K562 (cell line): ENCODE measurements around the gene IMPDH2. TPM values are rescaled to one million over a fixed set of nuclear protein-coding genes. Genes with fewer than 3 reads are reported as not detected.

Experiments
- ARID2 ChIP-seq: fragments of 450-650 bp; IDR thresholded peaks from 2 replicates; pipeline ENCODE4 v1.6.1; 2017; ENCODE audit warnings: antibody characterized with exemption, mild to moderate bottlenecking
- CEBPG ChIP-seq, 3 experiments: fragments of 200-800 bp in 1 of 3; sonication (Bioruptor generic) in 1 of 3; sonication (generic) in 1 of 3; formaldehyde crosslinking in 1 of 3; IDR thresholded peaks in 2 of 3; conservative IDR thresholded peaks in 1 of 3; 2 replicates each; pipeline versions ENCODE4 v1.6.1 to v1.8.0; 2016 to 2022; ENCODE audit warnings: missing compliant biosample characterization in 2 of 3, missing genetic modification characterization in 2 of 3, mild to moderate bottlenecking in 1 of 3, missing genetic modification reagents in 1 of 3
- HDAC3 ChIP-seq: fragments of 450-650 bp; IDR thresholded peaks from 2 replicates; pipeline ENCODE4 v1.6.1; 2018; ENCODE audit warnings: borderline replicate concordance, mild to moderate bottlenecking, moderate library complexity; ENCODE audit not compliant: partially characterized antibody
- JUND ChIP-seq, 2 experiments: IDR thresholded peaks; 2 replicates in 1 of 2; 3 replicates in 1 of 2; pipeline ENCODE4 v1.6.1; 2011; ENCODE audit warnings: borderline replicate concordance in 2 of 2, low read depth in 2 of 2, low read length in 2 of 2, improper control_type of control experiment in 1 of 2, missing biosample characterization in 1 of 2, missing genetic modification characterization in 1 of 2, missing genetic modification reagents in 1 of 2
- MTA1 ChIP-seq: fragments of 450-650 bp; IDR thresholded peaks from 2 replicates; pipeline ENCODE4 v1.6.1; 2017; ENCODE audit warnings: borderline replicate concordance
- SMAD1 ChIP-seq: fragments of 150-350 bp; IDR thresholded peaks from 2 replicates; pipeline ENCODE4 v1.6.1; 2014; ENCODE audit warnings: low read length, low read depth; ENCODE audit not compliant: partially characterized antibody
- TCF7 ChIP-seq: sonication (generic); IDR thresholded peaks from 2 replicates; pipeline ENCODE4 v1.6.1; 2016; ENCODE audit warnings: antibody characterized with exemption, borderline replicate concordance
- ZFP36 ChIP-seq: fragments of 150-350 bp; IDR thresholded peaks from 2 replicates; pipeline ENCODE4 v1.6.1; 2018; ENCODE audit warnings: low read length, low read depth; ENCODE audit not compliant: partially characterized antibody
- ZNF311 ChIP-seq: fragments of 250-450 bp; sonication (Bioruptor Pico); IDR thresholded peaks from 2 replicates; pipeline ENCODE4 v1.4.0; 2020; ENCODE audit warnings: mild to moderate bottlenecking, moderate library complexity
- ZNF586 ChIP-seq: fragments of 450-650 bp; formaldehyde crosslinking; conservative IDR thresholded peaks from 2 replicates; pipeline ENCODE4 v1.4.0; 2020; ENCODE audit warnings: mild to moderate bottlenecking, moderate library complexity
- ZNF79 ChIP-seq: fragments of 250-450 bp; sonication (Bioruptor Pico); IDR thresholded peaks from 2 replicates; pipeline ENCODE4 v1.4.0; 2020; ENCODE audit warnings: low read depth, mild to moderate bottlenecking, moderate library complexity
- polyA plus RNA-seq, 8 experiments: library from polyadenylated mRNA; depleted of rRNA in 4 of 8; stranded (reverse) in 5 of 8; unstranded in 3 of 8; fragments of >200 nt; fragmentation: Nextera tagmentation in 2 of 8; fragmentation: Illumina TruSeq in 1 of 8; extraction: Ambion mirVana in 2 of 8; extraction: Trizol in 1 of 8; gene quantifications; 2 replicates each; pipeline versions ENCODE4 v1.2.1 to v1.2.3, GENCODE V29; 2011 to 2014; ENCODE audit warnings: inconsistent platforms in 1 of 8, missing spikeins in 1 of 8
- total RNA-seq, 7 experiments: library from RNA; depleted of rRNA in 6 of 7; stranded (reverse); fragments of >200 nt in 6 of 7; fragmentation: Illumina TruSeq in 2 of 7; extraction: Trizol in 2 of 7; gene quantifications; 2 replicates each; pipeline versions ENCODE4 v1.2.1 to v1.2.3, GENCODE V29; 2011 to 2021; ENCODE audit warnings: low replicate concordance in 1 of 7
- TF ChIP-seq, protein P1 (sequence below), 2 experiments: fragments of 450-650 bp in 1 of 2; sonication (generic) in 1 of 2; formaldehyde crosslinking in 1 of 2; IDR thresholded peaks in 1 of 2; conservative IDR thresholded peaks in 1 of 2; 2 replicates each; pipeline versions ENCODE4 v1.6.1 to v1.8.1; 2016 to 2023; ENCODE audit warnings: mild to moderate bottlenecking in 2 of 2, moderate library complexity in 2 of 2, inconsistent platforms in 1 of 2, missing genetic modification reagents in 1 of 2
- TF ChIP-seq, protein P2 (sequence below): fragments of 450-650 bp; IDR thresholded peaks from 2 replicates; pipeline ENCODE4 v1.6.1; 2017; ENCODE audit warnings: antibody characterized with exemption
- TF ChIP-seq, protein P3 (sequence below), 2 experiments: IDR thresholded peaks in 1 of 2; conservative IDR thresholded peaks in 1 of 2; 2 replicates each; pipeline ENCODE4 v1.6.1; 2016; ENCODE audit warnings: low read depth in 2 of 2, mild to moderate bottlenecking in 1 of 2, missing compliant biosample characterization in 1 of 2, missing genetic modification characterization in 1 of 2, moderate library complexity in 1 of 2
- TF ChIP-seq, protein P4 (sequence below): fragments of 450-650 bp; formaldehyde crosslinking; IDR thresholded peaks from 2 replicates; pipeline ENCODE4 v1.4.0; 2020; ENCODE audit warnings: mild to moderate bottlenecking, moderate library complexity

The IMPDH2 gene
- total and polyA plus RNA-seq, 9 of the 15 experiments (the other 6 are each of a cell fraction or from before 2014, with no cell fraction given), result 318 to 507 (median 366) TPM

DNA sequence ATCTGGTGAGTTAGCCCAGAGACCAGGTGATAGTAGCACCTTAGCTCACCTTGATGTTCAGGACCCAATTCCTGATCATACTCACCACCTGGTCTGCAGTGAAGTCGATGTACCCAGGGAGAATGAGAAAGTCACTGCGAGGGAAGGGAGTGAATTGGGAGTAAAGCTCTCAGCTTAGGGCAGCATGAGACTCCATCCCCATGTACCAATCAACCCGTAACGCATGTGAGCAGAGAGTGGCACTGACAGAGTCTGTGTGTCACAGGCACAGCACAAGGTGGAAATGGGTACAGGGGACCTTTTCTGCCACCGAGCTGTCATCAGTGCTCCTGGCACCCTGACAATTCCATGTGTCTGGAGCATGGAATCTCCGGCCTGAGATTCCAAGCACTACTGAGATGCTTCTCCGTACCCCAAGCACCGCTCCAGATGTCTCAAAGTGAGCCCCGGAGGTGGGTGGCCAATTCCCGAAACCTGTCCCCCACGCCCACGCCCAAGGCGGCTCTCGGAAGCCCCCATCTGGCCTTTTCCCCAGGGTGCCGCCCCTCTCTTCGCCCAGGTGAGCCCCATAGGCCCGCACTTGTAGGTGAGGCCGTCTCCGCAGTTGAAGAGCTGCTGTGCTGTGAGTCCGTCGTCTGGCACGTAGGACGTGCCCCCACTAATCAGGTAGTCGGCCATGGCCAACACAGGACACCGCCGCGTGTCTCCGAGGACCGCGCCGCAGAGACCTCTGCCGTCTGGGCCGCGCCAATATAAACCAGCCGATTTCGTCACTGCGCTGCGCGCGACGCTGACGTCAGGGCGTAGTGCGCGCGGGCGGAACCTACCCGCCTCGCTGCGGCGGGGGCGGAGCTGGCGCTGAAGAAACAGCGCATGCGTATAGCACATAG lies at the start of gene IMPDH2 (continued):
- TF ChIP-seq, protein P1, sequence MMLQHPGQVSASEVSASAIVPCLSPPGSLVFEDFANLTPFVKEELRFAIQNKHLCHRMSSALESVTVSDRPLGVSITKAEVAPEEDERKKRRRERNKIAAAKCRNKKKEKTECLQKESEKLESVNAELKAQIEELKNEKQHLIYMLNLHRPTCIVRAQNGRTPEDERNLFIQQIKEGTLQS (IDR thresholded peaks at IDR 0.05), result peak; percentile 91
- TF ChIP-seq, protein P1 (CRISPR knock-in tag; conservative IDR thresholded peaks at IDR 0.05), result 0 out of 2 replicates have a peak, but pooled peaks have one; percentile 25
- TF ChIP-seq MTA1 (peak; percentile 82), ZNF311 (CRISPR knock-in tag) (no peak), ARID2 (no peak), SMAD1 (peak; percentile 78), TCF7 (no peak), CEBPG (CRISPR knock-in tag; IDR thresholded peaks at IDR 0.05) (peak; percentile 90), CEBPG (tag; conservative IDR thresholded peaks at IDR 0.05 in 1 of 2, IDR thresholded peaks at IDR 0.05 in 1 of 2) (peak; percentile 63 to 84), ZFP36 (peak; percentile 25), HDAC3 (no peak), JUND (IDR thresholded peaks at IDR 0.05; ENCODE audit: borderline replicate concordance, low read depth, low read length) (peak; percentile 85), JUND (tag; IDR thresholded peaks at IDR 0.05; ENCODE audit: borderline replicate concordance, low read depth, low read length) (peak; percentile 65; the same call in 1 of the 3 replicates), ZNF79 (CRISPR knock-in tag) (no peak), ZNF586 (no peak)
- TF ChIP-seq, protein P2, sequence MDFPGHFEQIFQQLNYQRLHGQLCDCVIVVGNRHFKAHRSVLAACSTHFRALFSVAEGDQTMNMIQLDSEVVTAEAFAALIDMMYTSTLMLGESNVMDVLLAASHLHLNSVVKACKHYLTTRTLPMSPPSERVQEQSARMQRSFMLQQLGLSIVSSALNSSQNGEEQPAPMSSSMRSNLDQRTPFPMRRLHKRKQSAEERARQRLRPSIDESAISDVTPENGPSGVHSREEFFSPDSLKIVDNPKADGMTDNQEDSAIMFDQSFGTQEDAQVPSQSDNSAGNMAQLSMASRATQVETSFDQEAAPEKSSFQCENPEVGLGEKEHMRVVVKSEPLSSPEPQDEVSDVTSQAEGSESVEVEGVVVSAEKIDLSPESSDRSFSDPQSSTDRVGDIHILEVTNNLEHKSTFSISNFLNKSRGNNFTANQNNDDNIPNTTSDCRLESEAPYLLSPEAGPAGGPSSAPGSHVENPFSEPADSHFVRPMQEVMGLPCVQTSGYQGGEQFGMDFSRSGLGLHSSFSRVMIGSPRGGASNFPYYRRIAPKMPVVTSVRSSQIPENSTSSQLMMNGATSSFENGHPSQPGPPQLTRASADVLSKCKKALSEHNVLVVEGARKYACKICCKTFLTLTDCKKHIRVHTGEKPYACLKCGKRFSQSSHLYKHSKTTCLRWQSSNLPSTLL, result no peak
- TF ChIP-seq, protein P3, sequence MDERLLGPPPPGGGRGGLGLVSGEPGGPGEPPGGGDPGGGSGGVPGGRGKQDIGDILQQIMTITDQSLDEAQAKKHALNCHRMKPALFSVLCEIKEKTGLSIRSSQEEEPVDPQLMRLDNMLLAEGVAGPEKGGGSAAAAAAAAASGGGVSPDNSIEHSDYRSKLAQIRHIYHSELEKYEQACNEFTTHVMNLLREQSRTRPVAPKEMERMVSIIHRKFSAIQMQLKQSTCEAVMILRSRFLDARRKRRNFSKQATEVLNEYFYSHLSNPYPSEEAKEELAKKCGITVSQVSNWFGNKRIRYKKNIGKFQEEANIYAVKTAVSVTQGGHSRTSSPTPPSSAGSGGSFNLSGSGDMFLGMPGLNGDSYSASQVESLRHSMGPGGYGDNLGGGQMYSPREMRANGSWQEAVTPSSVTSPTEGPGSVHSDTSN (CRISPR knock-in tag; IDR thresholded peaks at IDR 0.05; ENCODE audit: low read depth), result no peak
- TF ChIP-seq, protein P3 (tag; conservative IDR thresholded peaks at IDR 0.05; ENCODE audit: low read depth), result no peak
- TF ChIP-seq, protein P4, sequence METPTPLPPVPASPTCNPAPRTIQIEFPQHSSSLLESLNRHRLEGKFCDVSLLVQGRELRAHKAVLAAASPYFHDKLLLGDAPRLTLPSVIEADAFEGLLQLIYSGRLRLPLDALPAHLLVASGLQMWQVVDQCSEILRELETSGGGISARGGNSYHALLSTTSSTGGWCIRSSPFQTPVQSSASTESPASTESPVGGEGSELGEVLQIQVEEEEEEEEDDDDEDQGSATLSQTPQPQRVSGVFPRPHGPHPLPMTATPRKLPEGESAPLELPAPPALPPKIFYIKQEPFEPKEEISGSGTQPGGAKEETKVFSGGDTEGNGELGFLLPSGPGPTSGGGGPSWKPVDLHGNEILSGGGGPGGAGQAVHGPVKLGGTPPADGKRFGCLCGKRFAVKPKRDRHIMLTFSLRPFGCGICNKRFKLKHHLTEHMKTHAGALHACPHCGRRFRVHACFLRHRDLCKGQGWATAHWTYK (CRISPR knock-in tag), result peak; percentile 92
